ENCODE results near the gene XCL2. TPM values are rescaled to one million over a fixed set of nuclear protein-coding genes. Genes with fewer than 3 reads are reported as not detected.
"Not testable (repeated sequence)": the region's sequence is repeated elsewhere in the genome, so short reads cannot be mapped to it uniquely, and the experiment has no call there.

Gene XCL2
- total RNA-seq, 1 donor from 2014 or later: 211 TPM

DNA sequence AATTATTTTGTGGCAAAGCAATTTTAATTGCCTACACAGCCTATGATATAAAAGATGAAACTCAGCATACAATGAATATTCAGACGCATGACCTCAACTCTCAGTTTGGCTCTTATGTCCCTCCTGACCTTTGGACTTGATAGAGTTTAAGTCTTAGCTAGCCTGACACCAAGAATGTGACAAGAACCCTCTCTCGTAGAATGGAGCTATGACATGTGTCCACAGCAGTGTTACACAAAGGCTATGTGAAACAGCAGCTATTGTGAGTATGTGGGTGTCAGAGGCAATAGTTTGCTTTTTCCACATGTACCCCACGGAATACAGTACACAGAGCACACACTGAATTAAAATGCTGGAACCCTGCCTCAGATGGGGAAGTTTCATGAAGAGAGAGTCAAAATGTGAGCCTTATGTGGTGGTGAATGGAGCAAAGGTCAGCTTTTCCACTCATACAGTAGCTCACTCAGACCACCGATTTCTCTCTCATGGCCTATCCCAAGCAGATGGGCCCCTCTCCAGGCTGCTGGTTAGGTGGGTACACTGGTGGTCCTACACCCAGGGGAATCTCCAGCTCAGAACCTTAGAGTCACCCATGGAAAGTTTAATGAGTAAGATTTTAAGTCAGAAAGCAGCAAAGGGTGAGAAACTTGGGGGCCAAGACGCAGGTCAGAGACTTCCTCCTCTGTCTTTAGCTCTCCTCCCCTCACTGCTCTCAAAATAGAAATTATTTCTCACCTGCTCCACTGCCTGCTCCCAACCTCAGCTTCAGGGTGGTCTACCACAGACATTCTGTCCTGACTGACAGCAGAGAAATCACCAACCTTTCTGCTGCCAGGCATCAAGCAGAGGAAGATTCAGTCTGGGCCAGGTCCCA lies 10.1 kb upstream of the XCL2 start:
- H3K4me1 Mint-ChIP-seq (ENCODE audit: low read depth): peaks cover 45% of the 10 kb centered on the region
- peak overlapping the region; percentile 67 for H3K27ac Mint-ChIP-seq
- no peaks in the 10 kb centered on the region for H3K27me3 Mint-ChIP-seq (ENCODE audit: low read depth)
- intact Hi-C loops (cut with micrococcal nuclease): loop anchor here (2.0 kb wide), 2 partner anchors 17 to 33 kb away; no protein-coding TSS in a partner anchor
- peaks cover 4% of the 10 kb centered on the region for H3K9me3 Mint-ChIP-seq
- peaks cover 3% of the 10 kb centered on the region for H3K36me3 Mint-ChIP-seq (ENCODE audit: low read depth)
- no peak for DNase-seq (ENCODE audit: low spot score)
- no peak overlapping the region for H3K4me3 Mint-ChIP-seq (ENCODE audit: low read depth)

DNA sequence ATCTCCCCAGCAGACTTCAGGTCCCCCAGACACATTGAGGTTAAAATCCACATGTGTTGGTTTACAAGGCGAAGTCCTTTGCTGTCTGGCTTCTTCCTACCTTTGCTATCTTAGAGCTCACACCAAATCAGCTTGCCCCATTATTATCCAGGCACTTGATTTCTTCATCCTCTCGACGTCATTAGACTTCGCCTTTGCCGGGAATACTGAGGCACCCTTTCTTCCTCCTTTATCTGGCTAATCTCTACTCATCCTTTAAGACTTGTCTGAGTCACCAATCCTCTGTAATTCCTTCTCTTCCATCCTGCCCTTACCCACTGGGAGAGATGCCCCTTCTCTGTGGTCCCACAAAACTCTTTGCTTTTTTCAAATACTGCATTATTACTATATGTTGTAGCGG lies 9.2 kb upstream of the XCL2 start:
- DNase-seq (ENCODE audit: low spot score): no peak
- H3K4me3 Mint-ChIP-seq (ENCODE audit: low read depth): no peak overlapping the region
- intact Hi-C loops (cut with micrococcal nuclease): no loop called here
- peaks cover 6% of the 10 kb centered on the region for H3K36me3 Mint-ChIP-seq (ENCODE audit: low read depth)
- H3K27me3 Mint-ChIP-seq (ENCODE audit: low read depth): no peaks in the 10 kb centered on the region
- H3K4me1 Mint-ChIP-seq (ENCODE audit: low read depth): peaks cover 40% of the 10 kb centered on the region
- no peak overlapping the region for H3K27ac Mint-ChIP-seq
- peaks cover 4% of the 10 kb centered on the region for H3K9me3 Mint-ChIP-seq

DNA sequence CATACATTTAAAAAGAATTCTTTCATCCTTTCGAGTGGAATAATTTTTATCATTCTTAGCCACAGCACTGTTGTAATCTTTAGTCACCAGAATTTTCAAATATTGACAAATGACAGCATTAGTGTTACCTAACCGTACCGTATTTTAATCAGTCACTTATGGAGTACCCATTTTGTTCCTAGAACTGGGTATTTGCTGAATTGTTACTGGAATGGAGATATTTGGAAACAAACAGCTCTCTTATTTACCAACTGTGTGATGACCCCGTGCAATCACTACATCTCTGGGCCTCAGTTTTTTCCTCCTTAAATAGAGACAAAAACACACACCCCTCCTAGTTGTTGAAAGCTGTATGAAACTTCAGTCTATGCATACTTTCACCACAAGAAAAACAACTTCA lies 7.9 kb upstream of the XCL2 start:
- intact Hi-C loops (cut with micrococcal nuclease): no loop called here
- Mint-ChIP-seq H3K27me3 (ENCODE audit: low read depth) (peaks cover 4% of the 10 kb centered on the region), H3K4me3 (ENCODE audit: low read depth) (no peak overlapping the region), H3K27ac (no peak overlapping the region), H3K4me1 (ENCODE audit: low read depth) (peaks cover 30% of the 10 kb centered on the region), H3K9me3 (peaks cover 10% of the 10 kb centered on the region), H3K36me3 (ENCODE audit: low read depth) (peaks cover 12% of the 10 kb centered on the region)
- DNase-seq (ENCODE audit: low spot score): no peak

DNA sequence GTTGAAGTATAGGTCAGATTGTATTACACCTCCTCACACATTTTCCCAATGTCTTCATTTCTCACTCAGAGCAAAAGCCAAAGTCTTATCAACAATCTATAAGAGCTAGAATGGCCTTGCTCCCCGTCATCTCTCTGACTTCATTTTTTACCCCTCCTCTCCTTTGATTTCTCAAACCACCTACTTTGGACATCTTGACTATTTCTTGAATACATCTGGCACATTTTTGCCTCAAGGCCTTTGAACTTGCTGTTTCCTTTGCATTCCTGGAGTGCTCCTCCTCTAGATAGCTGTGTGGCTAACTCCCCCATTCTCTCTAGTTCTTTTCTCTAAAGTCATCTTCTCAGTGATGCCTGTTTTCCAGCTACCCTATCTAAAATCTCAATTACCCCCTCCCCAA lies 7.2 kb upstream of the XCL2 start:
- peaks cover 13% of the 10 kb centered on the region for H3K9me3 Mint-ChIP-seq
- intact Hi-C loops (cut with micrococcal nuclease): no loop called here
- no peak overlapping the region for H3K27ac Mint-ChIP-seq
- no peak overlapping the region for H3K4me3 Mint-ChIP-seq (ENCODE audit: low read depth)
- H3K4me1 Mint-ChIP-seq (ENCODE audit: low read depth): peaks cover 23% of the 10 kb centered on the region
- peaks cover 12% of the 10 kb centered on the region for H3K36me3 Mint-ChIP-seq (ENCODE audit: low read depth)
- H3K27me3 Mint-ChIP-seq (ENCODE audit: low read depth): peaks cover 4% of the 10 kb centered on the region
- no peak for DNase-seq (ENCODE audit: low spot score)

DNA sequence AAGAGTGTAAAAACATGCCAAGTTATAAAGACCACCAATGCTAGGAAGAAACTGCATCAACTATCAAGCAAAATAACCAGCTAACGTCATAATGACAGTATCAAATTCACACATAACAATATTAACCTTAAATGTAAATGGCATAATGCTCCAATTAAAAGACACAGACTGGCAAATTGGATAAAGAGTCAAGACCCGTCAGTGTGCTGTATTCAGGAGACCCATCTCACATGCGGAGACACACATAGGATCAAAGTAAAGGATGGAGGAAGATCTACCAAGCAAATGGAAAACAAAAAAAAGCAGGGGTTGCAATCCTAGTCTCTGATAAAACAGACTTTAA lies 2.7 kb upstream of the XCL2 start:
- peaks cover 13% of the 10 kb centered on the region for H3K9me3 Mint-ChIP-seq
- peaks cover 12% of the 10 kb centered on the region for H3K4me1 Mint-ChIP-seq (ENCODE audit: low read depth)
- H3K27ac Mint-ChIP-seq; DNase-seq (ENCODE audit: low spot score); H3K4me3 Mint-ChIP-seq (ENCODE audit: low read depth); H3K27me3 Mint-ChIP-seq (ENCODE audit: low read depth); intact Hi-C loops (cut with micrococcal nuclease): not testable (repeated sequence)
- H3K36me3 Mint-ChIP-seq (ENCODE audit: low read depth): peaks cover 14% of the 10 kb centered on the region

DNA sequence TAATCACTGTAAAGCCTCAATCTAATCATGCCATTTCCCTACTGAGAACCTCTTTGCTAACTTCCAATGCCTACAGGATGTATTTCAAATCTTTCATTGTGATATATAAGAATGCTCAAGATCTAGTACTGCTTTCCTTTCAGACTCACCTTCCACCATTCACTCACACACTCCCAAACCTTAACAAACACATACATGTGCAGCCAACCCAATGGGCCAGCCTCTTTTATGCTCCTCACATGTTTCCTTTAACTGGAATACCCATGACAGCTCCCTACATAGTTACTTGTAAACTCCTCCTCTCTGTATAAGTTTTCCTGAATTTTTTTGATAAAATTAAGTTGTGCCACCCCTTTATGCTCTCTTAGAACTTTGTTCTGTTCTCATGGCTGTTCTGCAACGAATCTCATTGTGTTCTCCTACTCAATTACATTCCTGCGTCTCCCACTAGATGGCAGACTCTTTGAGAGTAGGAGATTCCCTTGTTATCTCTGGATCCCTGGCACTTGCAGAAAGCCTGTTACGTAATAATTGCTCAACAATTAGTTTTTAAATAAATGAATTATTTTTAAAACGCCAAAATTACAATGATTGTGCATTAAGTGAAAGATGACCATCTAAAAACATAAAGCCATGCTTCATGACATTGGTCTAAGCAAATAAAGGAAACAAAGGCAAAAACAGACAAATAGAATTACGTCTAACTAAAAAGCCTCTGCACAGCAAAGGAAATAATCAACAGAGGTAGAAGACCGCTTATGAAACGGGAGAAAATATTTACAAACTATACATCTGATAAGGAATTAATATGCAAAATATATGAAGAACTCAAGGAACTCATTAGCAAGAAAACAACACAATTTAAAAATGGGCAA lies 2.1 kb upstream of the XCL2 start:
- H3K27ac Mint-ChIP-seq: not testable (repeated sequence)

DNA sequence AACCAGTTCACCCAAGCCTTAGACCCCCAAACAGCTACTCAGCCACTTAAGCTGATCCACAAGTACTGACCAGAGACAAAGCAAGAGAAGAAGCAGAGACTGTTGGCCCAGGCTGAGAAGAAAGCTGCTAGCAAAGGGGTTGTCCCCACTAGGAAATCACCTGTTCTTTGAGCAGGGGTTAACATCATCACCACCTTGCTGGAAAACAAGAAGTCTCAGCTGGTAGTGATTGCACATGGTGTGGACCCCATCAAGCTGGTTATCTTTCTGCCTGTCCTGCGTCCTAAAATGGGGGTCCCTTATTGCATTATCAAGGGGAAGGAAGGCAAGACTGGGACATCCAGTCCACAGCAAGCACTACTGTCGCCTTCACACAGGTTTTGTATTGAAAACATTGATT lies 819 bp downstream of the XCL2 start:
- H3K9me3 Mint-ChIP-seq: peaks cover 11% of the 10 kb centered on the region
- H3K27me3 Mint-ChIP-seq (ENCODE audit: low read depth); DNase-seq (ENCODE audit: low spot score); H3K27ac Mint-ChIP-seq; intact Hi-C loops (cut with micrococcal nuclease): not testable (repeated sequence)
- H3K4me3 Mint-ChIP-seq (ENCODE audit: low read depth): peak overlapping the region; percentile 24
- peaks cover 14% of the 10 kb centered on the region for H3K4me1 Mint-ChIP-seq (ENCODE audit: low read depth)
- peaks cover 30% of the 10 kb centered on the region for H3K36me3 Mint-ChIP-seq (ENCODE audit: low read depth)

More for the DNA sequence above, 2.1 kb upstream of the XCL2 start:
- Mint-ChIP-seq H3K36me3 (ENCODE audit: low read depth) (peaks cover 20% of the 10 kb centered on the region), H3K9me3 (peaks cover 13% of the 10 kb centered on the region), H3K4me1 (ENCODE audit: low read depth) (peaks cover 13% of the 10 kb centered on the region)
- intact Hi-C loops (cut with micrococcal nuclease); H3K4me3 Mint-ChIP-seq (ENCODE audit: low read depth); H3K27me3 Mint-ChIP-seq (ENCODE audit: low read depth); DNase-seq (ENCODE audit: low spot score): not testable (repeated sequence)

DNA sequence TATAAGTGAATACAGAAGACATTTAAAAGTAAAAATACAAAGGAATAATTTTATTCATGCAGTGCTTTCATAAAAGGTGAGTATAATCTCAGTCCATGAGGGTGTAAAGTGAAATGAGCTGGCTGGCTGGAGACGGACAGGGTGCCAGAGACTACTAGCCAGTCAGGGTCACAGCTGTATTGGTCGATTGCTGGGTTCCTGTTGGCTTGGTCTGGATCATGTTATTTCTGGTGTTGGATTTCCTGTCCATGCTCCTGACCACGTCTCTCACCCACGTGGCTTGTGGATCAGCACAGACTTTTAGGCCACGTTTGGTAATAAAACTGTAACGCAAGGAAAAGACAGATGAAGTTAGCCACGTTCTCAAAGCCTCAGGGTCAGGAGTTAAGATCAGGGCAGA lies 3.0 kb downstream of the XCL2 start:
- H3K9me3 Mint-ChIP-seq: peaks cover 16% of the 10 kb centered on the region
- H3K4me3 Mint-ChIP-seq (ENCODE audit: low read depth); H3K27me3 Mint-ChIP-seq (ENCODE audit: low read depth); DNase-seq (ENCODE audit: low spot score); intact Hi-C loops (cut with micrococcal nuclease); H3K27ac Mint-ChIP-seq: not testable (repeated sequence)
- H3K4me1 Mint-ChIP-seq (ENCODE audit: low read depth): peaks cover 29% of the 10 kb centered on the region
- peaks cover 41% of the 10 kb centered on the region for H3K36me3 Mint-ChIP-seq (ENCODE audit: low read depth)

DNA sequence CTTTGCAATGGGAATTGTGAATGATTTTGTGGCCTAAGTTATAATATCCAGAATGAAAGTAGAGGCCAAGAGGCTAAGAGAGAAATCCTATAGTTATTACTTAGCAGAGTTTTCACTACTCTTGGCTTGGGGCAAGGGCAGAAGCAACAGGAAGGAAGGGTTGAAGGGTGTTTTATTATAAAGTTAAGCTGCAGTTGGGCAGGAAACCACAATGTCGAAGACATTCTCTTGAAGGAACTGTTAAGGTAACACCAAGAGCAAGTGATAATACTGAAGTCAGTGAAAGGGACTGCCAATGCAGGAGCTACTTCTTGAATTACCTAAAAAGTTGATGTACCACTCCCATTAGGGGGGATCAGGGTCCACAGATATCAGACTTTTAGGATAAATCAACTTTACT lies 8.3 kb downstream of the XCL2 start:
- peaks cover 41% of the 10 kb centered on the region for H3K4me1 Mint-ChIP-seq (ENCODE audit: low read depth)
- peaks cover 16% of the 10 kb centered on the region for H3K9me3 Mint-ChIP-seq
- intact Hi-C loops (cut with micrococcal nuclease): loop anchor here (2.0 kb wide), 1 partner anchor 15 kb away; no protein-coding TSS in a partner anchor
- H3K4me3 Mint-ChIP-seq (ENCODE audit: low read depth): peak overlapping the region; percentile 59
- H3K27me3 Mint-ChIP-seq (ENCODE audit: low read depth): no peaks in the 10 kb centered on the region
- peaks cover 28% of the 10 kb centered on the region for H3K36me3 Mint-ChIP-seq (ENCODE audit: low read depth)
- DNase-seq (ENCODE audit: low spot score): no peak
- H3K27ac Mint-ChIP-seq: peak overlapping the region; percentile 76

DNA sequence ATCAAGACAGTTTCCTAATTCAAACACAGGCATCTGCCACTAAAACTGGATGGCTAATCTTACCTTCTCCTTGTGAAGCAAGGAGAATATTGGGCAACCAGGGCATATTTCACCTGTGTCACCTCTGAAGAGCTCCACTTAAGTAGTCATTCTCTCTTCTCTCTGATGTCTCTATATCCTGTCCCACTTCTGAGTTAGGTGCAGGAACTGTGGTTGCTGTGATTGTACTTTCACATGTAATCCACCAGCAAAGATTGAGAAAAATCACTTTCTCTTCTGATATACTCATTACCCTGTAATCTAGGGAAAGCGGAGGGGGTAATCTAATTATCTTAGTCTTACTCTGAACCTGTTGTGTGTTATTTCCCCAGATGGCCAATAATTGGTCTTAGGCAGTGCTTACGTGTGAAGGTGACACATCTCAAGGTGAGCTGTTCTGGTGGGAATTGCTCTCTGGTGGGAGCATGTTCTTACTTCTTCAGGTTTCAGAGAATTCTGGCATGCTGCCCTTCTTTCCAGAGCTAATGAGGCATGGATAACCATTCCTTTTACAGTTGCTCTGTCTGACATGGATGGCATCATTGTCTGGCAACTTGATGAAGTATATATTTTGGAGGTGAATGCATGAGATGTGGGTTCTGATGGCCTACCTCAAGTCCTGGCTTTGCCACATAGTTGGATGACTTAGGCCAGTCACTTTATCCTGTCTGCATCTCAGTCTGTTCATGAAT lies 12.0 kb downstream of the XCL2 start:
- Mint-ChIP-seq H3K4me1 (ENCODE audit: low read depth) (peaks cover 35% of the 10 kb centered on the region), H3K4me3 (ENCODE audit: low read depth) (no peak overlapping the region), H3K9me3 (peaks cover 4% of the 10 kb centered on the region), H3K36me3 (ENCODE audit: low read depth) (peaks cover 5% of the 10 kb centered on the region), H3K27ac (no peak overlapping the region), H3K27me3 (ENCODE audit: low read depth) (no peaks in the 10 kb centered on the region)
- intact Hi-C loops (cut with micrococcal nuclease): no loop called here
- DNase-seq (ENCODE audit: low spot score): no peak

DNA sequence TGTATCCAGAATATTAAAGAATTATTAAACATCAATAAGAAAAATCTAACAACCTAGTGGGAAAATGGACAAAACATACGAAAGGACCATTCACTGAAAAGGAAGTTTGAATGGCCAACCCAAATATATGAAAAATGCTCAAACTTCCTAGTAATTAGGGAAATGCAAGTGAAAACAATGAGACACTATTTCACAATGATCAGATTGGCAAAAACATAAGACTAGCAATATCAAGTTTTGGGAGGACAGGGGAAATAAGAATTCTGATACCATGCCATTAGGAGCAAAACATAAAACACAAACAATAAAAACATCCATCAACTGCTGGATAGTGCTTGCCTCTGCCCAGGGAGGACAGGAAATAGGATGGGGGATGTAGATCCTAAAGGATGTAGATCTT lies 14.3 kb downstream of the XCL2 start:
- Mint-ChIP-seq H3K9me3 (peaks cover 1% of the 10 kb centered on the region), H3K27me3 (ENCODE audit: low read depth) (no peaks in the 10 kb centered on the region), H3K4me1 (ENCODE audit: low read depth) (peaks cover 18% of the 10 kb centered on the region), H3K27ac (no peak overlapping the region), H3K36me3 (ENCODE audit: low read depth) (peaks cover under 1% of the 10 kb centered on the region), H3K4me3 (ENCODE audit: low read depth) (no peak overlapping the region)
- no peak for DNase-seq (ENCODE audit: low spot score)
- intact Hi-C loops (cut with micrococcal nuclease): no loop called here

DNA sequence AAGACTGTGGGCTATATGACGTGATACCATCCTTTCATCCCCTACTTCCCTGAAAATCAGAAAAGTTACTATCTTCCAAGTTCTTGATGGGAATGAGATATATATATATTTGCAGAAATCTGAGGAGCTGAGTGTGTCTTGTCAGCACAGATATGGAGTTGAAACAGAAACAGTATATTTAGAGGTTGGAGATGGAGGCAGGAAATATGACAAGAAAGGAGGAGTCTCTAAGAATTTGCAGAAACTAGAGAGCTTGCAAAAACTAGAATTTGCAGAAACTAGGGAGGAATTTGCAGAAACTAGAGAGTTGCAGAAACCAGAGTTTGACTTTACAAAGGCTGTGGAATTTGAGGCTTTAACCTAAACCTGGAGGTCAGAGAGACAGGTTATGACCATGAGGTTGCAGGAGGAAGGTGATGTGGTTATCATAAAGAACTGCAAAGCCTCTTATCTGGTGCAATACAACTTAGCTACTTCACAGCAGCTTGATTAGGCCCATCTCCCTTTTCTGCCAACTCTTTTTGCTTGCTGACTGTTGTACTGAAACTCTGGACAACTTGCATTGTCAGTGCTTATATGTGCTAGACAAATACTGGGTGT lies 22.3 kb downstream of the XCL2 start:
- Mint-ChIP-seq H3K36me3 (ENCODE audit: low read depth) (peaks cover 20% of the 10 kb centered on the region), H3K4me3 (ENCODE audit: low read depth) (peak overlapping the region; percentile 67), H3K9me3 (peaks cover 20% of the 10 kb centered on the region), H3K4me1 (ENCODE audit: low read depth) (peaks cover 49% of the 10 kb centered on the region), H3K27ac (peak overlapping the region; percentile 91), H3K27me3 (ENCODE audit: low read depth) (no peaks in the 10 kb centered on the region)
- no peak for DNase-seq (ENCODE audit: low spot score)
- intact Hi-C loops (cut with micrococcal nuclease): loop anchor here (2.0 kb wide), 2 partner anchors 13 to 33 kb away; no protein-coding TSS in a partner anchor

All from activated T-helper 2 cell treated with anti-CD3 and anti-CD28 coated beads, Interferon-gamma antibody, Interleukin-2, Interleukin-4, amounts not matched to agents 10 μg/mL and 5 μg/mL and 100 μg/mL, durations not matched to agents 14 hours and 24 hours and 36 hours (primary cell).